HepG2 (cell line): ENCODE data around the gene MRPS2. TPM values are rescaled to one million over a fixed set of nuclear protein-coding genes. Genes with fewer than 3 reads are reported as not detected.

Experiments used
- ATAC-seq: fragments of 200-7000 bp; cut with Tn5 transposase; 3 replicates; pipeline ENCODE4 v1.9.1; 2020; ENCODE audit warnings: mild to moderate bottlenecking, moderate library complexity
- BruUV-seq: library from RNA; stranded (reverse); fragments of 400-500 nt; replicated peaks from 2 replicates; lab custom pipeline; 2021; lab: Mats Ljungman, UMichigan
- CTCF ChIA-PET: fragments of 300-600 bp; formaldehyde crosslinking; extraction: SDS; loops from one replicate; lab custom pipeline; 2021; ENCODE audit warnings: low total read pairs, inconsistent platforms, low intra/inter-chr PET ratio; lab: Yijun Ruan, JAX
- POLR2A ChIA-PET: fragments of 350-600 bp; sonication (Branson Sonifier 250); formaldehyde crosslinking; loops from one replicate; lab custom pipeline; 2020; ENCODE audit warnings: antibody characterized with exemption, inconsistent platforms; lab: Yijun Ruan, JAX
- DNase-seq: peaks from one replicate; pipeline ENCODE4 v3.0.0-alpha.2; 2015; ENCODE audit warnings: low spot score
- FAIRE-seq: peaks from 3 replicates; lab custom pipeline; 2011; peaks lifted over from hg19 to GRCh38; lab: Jason Lieb, UNC
- H2AFZ ChIP-seq: one replicate; pipeline ENCODE4 v1.6.1; 2011; ENCODE audit warnings: low read length, inconsistent platforms
- H3K27ac ChIP-seq: fragments of 300-600 bp; 3 replicates; pipeline ENCODE4 v1.8.0; 2011; ENCODE audit warnings: mixed run types, mild to moderate bottlenecking, mixed read lengths, low read length, inconsistent platforms; ENCODE audit not compliant: insufficient read depth; ENCODE audit errors: extremely low read length
- H3K27me3 ChIP-seq, 2 experiments: fragments of 200-600 bp in 1 of 2; 2 replicates in 1 of 2; 3 replicates in 1 of 2; pipeline versions ENCODE4 v1.6.0 to v1.8.0; 2011; ENCODE audit warnings: low read length in 2 of 2, mild to moderate bottlenecking in 2 of 2, moderate library complexity in 2 of 2, inconsistent platforms in 1 of 2; ENCODE audit not compliant: insufficient read depth in 2 of 2, control insufficient read depth in 1 of 2
- H3K36me3 ChIP-seq, 2 experiments: fragments of 200-600 bp in 1 of 2; replicated peaks in 1 of 2; 2 replicates in 1 of 2; 3 replicates in 1 of 2; pipeline versions ENCODE4 v1.5.1 to v1.8.0; 2011; ENCODE audit warnings: low read length in 2 of 2, inconsistent platforms in 1 of 2; ENCODE audit not compliant: insufficient read depth in 2 of 2, control insufficient read depth in 1 of 2
- H3K4me1 ChIP-seq: 2 replicates; pipeline ENCODE4 v1.5.1; 2012; ENCODE audit warnings: low read length, inconsistent platforms; ENCODE audit not compliant: insufficient read depth
- H3K4me2 ChIP-seq: 2 replicates; pipeline ENCODE4 v1.6.0; 2011; ENCODE audit warnings: low read depth, low read length, inconsistent platforms
- H3K4me3 ChIP-seq, 3 experiments: fragments of 200-600 bp in 1 of 3; sonication (generic), shearing (Covaris generic) in 1 of 3; replicated peaks in 1 of 3; 2 replicates each; pipeline ENCODE4 v1.5.1; 2011 to 2016; ENCODE audit warnings: low read length in 3 of 3, inconsistent platforms in 2 of 3, low read depth in 2 of 3, mild to moderate bottlenecking in 2 of 3, control low read depth in 1 of 3, mixed read lengths in 1 of 3; ENCODE audit not compliant: insufficient read depth in 1 of 3
- H3K79me2 ChIP-seq: one replicate; pipeline ENCODE4 v1.6.1; 2011; ENCODE audit warnings: low read length, inconsistent platforms; ENCODE audit not compliant: insufficient read depth
- H3K9ac ChIP-seq: 2 replicates; pipeline ENCODE4 v1.6.0; 2011; ENCODE audit warnings: mild to moderate bottlenecking, low read depth, low read length, inconsistent platforms; ENCODE audit not compliant: insufficient read depth
- H3K9me3 ChIP-seq: 2 replicates; pipeline ENCODE4 v1.5.1; 2012; ENCODE audit warnings: mild to moderate bottlenecking, low read length
- H4K20me1 ChIP-seq: 2 replicates; pipeline ENCODE4 v1.6.0; 2011; ENCODE audit warnings: inconsistent platforms, mild to moderate bottlenecking, low read length, moderate library complexity; ENCODE audit not compliant: insufficient read depth
- CHCHD3 ChIP-seq: sonication (generic); formaldehyde crosslinking; IDR thresholded peaks from 2 replicates; pipeline ENCODE4 v1.8.0; 2022; ENCODE audit warnings: mild to moderate bottlenecking, missing genetic modification reagents, moderate library complexity
- FOSL2 ChIP-seq: sonication (generic); formaldehyde crosslinking; IDR thresholded peaks from 2 replicates; pipeline ENCODE4 v1.4.0; 2020; ENCODE audit warnings: missing genetic modification reagents
- GABPB1 ChIP-seq: IDR thresholded peaks from 2 replicates; pipeline ENCODE4 v1.6.1; 2016; ENCODE audit warnings: mild to moderate bottlenecking, missing genetic modification reagents, moderate library complexity, missing compliant biosample characterization
- HNRNPL ChIP-seq: fragments of 200-400 bp; formaldehyde crosslinking; IDR thresholded peaks from 2 replicates; pipeline ENCODE4 v1.6.1; 2017; ENCODE audit warnings: mild to moderate bottlenecking, low read depth, low read length
- PCBP1 ChIP-seq: fragments of 200-400 bp; formaldehyde crosslinking; IDR thresholded peaks from 2 replicates; pipeline ENCODE4 v1.6.1; 2017; ENCODE audit warnings: mild to moderate bottlenecking, low read depth, low read length, borderline replicate concordance
- WGBS: methylation state at CpG from one replicate; pipeline ENCODE4 v1.1.6; 2017; ENCODE audit warnings: low lambda C conversion rate; 5-methylcytosine and 5-hydroxymethylcytosine counted together
- in situ Hi-C: cut with HindIII; loops from 2 replicates; pipeline ENCODE4 v1.10.0; 2017; ENCODE audit warnings: low pct_unique_long_range_greater_than_20kb; ENCODE audit not compliant: extremely low pct_ligation_motif_present
- intact Hi-C: fragments of 100-400 bp; cut with micrococcal nuclease; formaldehyde crosslinking; loops from one replicate; pipeline ENCODE4 v1.10.0; 2022; ENCODE audit not compliant: unreplicated experiment
- polyA plus RNA-seq, 8 experiments: library from polyadenylated mRNA; depleted of rRNA in 3 of 8; stranded (reverse) in 7 of 8; unstranded in 1 of 8; fragments of >200 nt; fragmentation: Illumina TruSeq in 4 of 8; extraction: Trizol in 4 of 8; gene quantifications; 2 replicates each; pipeline versions ENCODE4 v1.2.1 to v1.2.3, GENCODE V29; 2011 to 2016; ENCODE audit warnings: low read depth in 4 of 8, missing spikeins in 1 of 8, mixed read lengths in 1 of 8; ENCODE audit not compliant: insufficient read depth in 1 of 8
- total RNA-seq, 5 experiments: library from RNA; depleted of rRNA; stranded (reverse); fragments of >200 nt; fragmentation: Illumina TruSeq; extraction: Trizol; gene quantifications; 2 replicates each; pipeline ENCODE4 v1.2.3, GENCODE V29; 2016; ENCODE audit warnings: low read depth in 1 of 5
- TF ChIP-seq, protein P1 (sequence below): sonication (generic); formaldehyde crosslinking; IDR thresholded peaks from 2 replicates; pipeline ENCODE4 v1.4.0; 2020; ENCODE audit warnings: mild to moderate bottlenecking, missing genetic modification reagents
- TF ChIP-seq, protein P2 (sequence below): sonication (generic); formaldehyde crosslinking; IDR thresholded peaks from one replicate; pipeline ENCODE4 v1.5.1; 2020; ENCODE audit warnings: mild to moderate bottlenecking, missing genetic modification reagents; ENCODE audit errors: not compliant biosample characterization

The MRPS2 gene
- total and polyA plus RNA-seq, 2 of the 13 experiments (the other 11 are each of a cell fraction or from before 2014, with no cell fraction given), result 44.4 to 86.7 TPM

DNA sequence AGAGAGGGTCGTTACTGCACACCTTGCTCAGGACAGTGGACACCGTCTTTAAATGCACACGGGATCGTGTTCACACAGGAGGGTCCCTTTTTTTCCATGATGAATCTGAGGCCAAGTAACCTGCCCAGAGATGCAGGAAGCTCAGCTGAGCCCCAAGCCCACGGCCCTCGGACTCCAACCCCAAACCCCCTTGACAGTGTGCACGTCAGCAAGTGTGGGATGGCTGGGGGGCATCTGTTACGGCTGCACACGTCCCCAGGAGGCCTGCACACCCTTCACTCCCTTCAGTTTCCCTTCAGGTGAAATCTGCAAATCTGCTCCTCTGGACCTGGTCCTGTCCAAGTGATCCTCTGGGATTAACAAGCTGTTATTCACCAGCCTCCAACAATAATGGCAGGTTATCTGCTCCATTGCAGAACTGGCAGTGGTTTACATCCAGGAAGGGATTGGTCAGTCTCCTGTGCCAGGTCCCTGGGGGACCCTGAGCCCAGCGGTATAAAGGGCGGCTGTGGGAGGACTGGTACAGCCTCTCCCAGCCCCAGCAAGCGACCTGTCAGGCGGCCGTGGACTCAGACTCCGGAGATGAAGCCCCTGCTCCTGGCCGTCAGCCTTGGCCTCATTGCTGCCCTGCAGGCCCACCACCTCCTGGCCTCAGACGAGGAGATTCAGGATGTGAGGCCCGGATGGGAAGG, 20.6 kb downstream of the MRPS2 start, which contains the start of gene LCN1:
Gene LCN1 (plus strand): TSS at position 525 of the 692 bp plus-strand sequence. CDS start 58 bp downstream, at position 583.
- Histone ChIP-seq H3K4me3 (no peak within 1 kb of the TSS), H3K27ac (no peak within 1 kb of the TSS), H3K27me3 (peaks cover 8 to 57% of the 10 kb centered on the region in 2 experiments), H3K9ac (no peak within 1 kb of the TSS), H2AFZ (no peak within 1 kb of the TSS), H3K4me1 (peaks cover 9% of the 10 kb centered on the region), H3K79me2 (no peaks in the 10 kb centered on the region), H4K20me1 (no peaks in the 10 kb centered on the region), H3K4me2 (no peak within 1 kb of the TSS), H3K9me3 (no peaks in the 10 kb centered on the region), H3K36me3 (no peaks in the 10 kb centered on the region)
- in situ Hi-C loops, result no loop called here
- no peak for ATAC-seq
- no peak for FAIRE-seq
- WGBS, result 11% methylated on average over 8 of the region's 18 CpGs
- TF ChIP-seq GABPB1 (no peak), PCBP1 (no peak), FOSL2 (CRISPR knock-in tag) (no peak), CHCHD3 (CRISPR knock-in tag) (no peak), HNRNPL (no peak)
- TF ChIP-seq, protein P1, sequence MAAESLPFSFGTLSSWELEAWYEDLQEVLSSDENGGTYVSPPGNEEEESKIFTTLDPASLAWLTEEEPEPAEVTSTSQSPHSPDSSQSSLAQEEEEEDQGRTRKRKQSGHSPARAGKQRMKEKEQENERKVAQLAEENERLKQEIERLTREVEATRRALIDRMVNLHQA (CRISPR knock-in tag), result no peak
- TF ChIP-seq, protein P2, sequence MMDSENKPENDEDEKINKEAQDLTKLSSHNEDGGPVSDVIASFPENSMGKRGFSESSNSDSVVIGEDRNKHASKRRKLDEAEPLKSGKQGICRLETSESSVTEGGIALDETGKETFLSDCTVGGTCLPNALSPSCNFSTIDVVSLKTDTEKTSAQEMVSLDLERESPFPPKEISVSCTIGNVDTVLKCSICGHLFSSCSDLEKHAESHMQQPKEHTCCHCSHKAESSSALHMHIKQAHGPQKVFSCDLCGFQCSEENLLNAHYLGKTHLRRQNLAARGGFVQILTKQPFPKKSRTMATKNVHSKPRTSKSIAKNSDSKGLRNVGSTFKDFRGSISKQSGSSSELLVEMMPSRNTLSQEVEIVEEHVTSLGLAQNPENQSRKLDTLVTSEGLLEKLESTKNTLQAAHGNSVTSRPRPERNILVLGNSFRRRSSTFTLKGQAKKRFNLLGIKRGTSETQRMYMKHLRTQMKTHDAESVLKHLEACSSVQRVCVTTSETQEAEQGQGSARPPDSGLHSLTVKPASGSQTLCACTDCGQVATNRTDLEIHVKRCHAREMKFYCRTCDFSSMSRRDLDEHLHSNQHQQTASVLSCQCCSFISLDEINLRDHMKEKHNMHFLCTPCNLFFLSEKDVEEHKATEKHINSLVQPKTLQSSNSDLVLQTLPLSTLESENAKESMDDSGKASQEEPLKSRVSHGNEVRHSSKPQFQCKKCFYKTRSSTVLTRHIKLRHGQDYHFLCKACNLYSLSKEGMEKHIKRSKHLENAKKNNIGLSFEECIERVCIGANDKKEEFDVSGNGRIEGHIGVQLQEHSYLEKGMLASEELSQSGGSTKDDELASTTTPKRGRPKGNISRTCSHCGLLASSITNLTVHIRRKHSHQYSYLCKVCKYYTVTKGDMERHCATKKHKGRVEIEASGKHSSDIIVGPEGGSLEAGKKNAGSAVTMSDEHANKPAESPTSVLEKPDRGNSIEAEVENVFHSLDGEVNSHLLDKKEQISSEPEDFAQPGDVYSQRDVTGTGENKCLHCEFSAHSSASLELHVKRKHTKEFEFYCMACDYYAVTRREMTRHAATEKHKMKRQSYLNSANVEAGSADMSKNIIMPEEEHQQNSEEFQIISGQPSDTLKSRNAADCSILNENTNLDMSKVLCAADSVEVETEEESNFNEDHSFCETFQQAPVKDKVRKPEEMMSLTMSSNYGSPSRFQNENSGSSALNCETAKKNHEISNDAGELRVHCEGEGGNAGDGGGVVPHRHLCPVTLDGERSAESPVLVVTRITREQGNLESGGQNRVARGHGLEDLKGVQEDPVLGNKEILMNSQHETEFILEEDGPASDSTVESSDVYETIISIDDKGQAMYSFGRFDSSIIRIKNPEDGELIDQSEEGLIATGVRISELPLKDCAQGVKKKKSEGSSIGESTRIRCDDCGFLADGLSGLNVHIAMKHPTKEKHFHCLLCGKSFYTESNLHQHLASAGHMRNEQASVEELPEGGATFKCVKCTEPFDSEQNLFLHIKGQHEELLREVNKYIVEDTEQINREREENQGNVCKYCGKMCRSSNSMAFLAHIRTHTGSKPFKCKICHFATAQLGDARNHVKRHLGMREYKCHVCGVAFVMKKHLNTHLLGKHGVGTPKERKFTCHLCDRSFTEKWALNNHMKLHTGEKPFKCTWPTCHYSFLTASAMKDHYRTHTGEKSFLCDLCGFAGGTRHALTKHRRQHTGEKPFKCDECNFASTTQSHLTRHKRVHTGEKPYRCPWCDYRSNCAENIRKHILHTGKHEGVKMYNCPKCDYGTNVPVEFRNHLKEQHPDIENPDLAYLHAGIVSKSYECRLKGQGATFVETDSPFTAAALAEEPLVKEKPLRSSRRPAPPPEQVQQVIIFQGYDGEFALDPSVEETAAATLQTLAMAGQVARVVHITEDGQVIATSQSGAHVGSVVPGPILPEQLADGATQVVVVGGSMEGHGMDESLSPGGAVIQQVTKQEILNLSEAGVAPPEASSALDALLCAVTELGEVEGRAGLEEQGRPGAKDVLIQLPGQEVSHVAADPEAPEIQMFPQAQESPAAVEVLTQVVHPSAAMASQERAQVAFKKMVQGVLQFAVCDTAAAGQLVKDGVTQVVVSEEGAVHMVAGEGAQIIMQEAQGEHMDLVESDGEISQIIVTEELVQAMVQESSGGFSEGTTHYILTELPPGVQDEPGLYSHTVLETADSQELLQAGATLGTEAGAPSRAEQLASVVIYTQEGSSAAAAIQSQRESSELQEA (CRISPR knock-in tag), result no peak
- POLR2A ChIA-PET, result no interaction called here
- intact Hi-C loops, result no loop called here
- no TSS peak for BruUV-seq
- DNase-seq, result no peak
- CTCF ChIA-PET, result no interaction called here
